CD4-positive, alpha-beta T cell (primary cell): ENCODE results near the gene MAP7D1. TPM values are rescaled to one million over a fixed set of nuclear protein-coding genes. Genes with fewer than 3 reads are reported as not detected.

Experiments
- ATAC-seq: fragments of 200-7000 bp; cut with Tn5 transposase; one replicate; pipeline ENCODE4 v1.10.0; 2022; ENCODE audit warnings: mild to moderate bottlenecking; ENCODE audit not compliant: poor library complexity
- CTCF ChIA-PET: fragments of 350-600 bp; sonication (Branson Sonifier 250); formaldehyde crosslinking; loops from one replicate; lab custom pipeline; 2021; ENCODE audit warnings: antibody characterized with exemption, inconsistent platforms; lab: Charles Lee
- POLR2A ChIA-PET: fragments of 350-600 bp; sonication (Branson Sonifier 250); formaldehyde crosslinking; loops from one replicate; lab custom pipeline; 2021; ENCODE audit warnings: antibody characterized with exemption, inconsistent platforms; lab: Charles Lee
- DNase-seq, 14 experiments: peaks; one replicate each; pipeline ENCODE4 v3.0.0-alpha.2; 2013 to 2020; ENCODE audit warnings: mixed read lengths in 2 of 14
- H3K27ac ChIP-seq, 2 donors: one replicate each; pipeline versions ENCODE4 v1.5.1 to v1.7.0; 2013; ENCODE audit warnings: low read length in 2 of 2, low read depth in 1 of 2, mild to moderate bottlenecking in 1 of 2
- H3K27me3 ChIP-seq, 2 experiments: 1 replicate in 1 of 2; 2 replicates in 1 of 2; pipeline versions ENCODE4 v1.6.1 to v1.7.0; 2013; ENCODE audit warnings: low read length in 2 of 2, control low read depth in 1 of 2, mild to moderate bottlenecking in 1 of 2, moderate library complexity in 1 of 2; ENCODE audit not compliant: insufficient read depth in 2 of 2, control insufficient read depth in 1 of 2
- H3K36me3 ChIP-seq: one replicate; pipeline ENCODE4 v1.6.1; 2013; ENCODE audit warnings: low read length, control low read depth; ENCODE audit not compliant: insufficient read depth
- H3K4me1 ChIP-seq: one replicate; pipeline ENCODE4 v1.6.1; 2013; ENCODE audit warnings: low read length, control low read depth; ENCODE audit not compliant: insufficient read depth
- H3K4me3 ChIP-seq: one replicate; pipeline ENCODE4 v1.5.1; 2013; ENCODE audit warnings: mild to moderate bottlenecking, low read length, moderate library complexity
- H3K9me3 ChIP-seq, 2 experiments: 1 replicate in 1 of 2; 2 replicates in 1 of 2; pipeline versions ENCODE4 v1.6.1 to v1.7.0; 2013; ENCODE audit warnings: low read length in 2 of 2, mild to moderate bottlenecking in 2 of 2, control low read depth in 1 of 2, moderate library complexity in 1 of 2; ENCODE audit not compliant: control insufficient read depth in 1 of 2, insufficient read depth in 1 of 2
- H3K27ac Mint-ChIP-seq: one replicate; pipeline ENCODE4 v1.8.0; 2020; ENCODE audit warnings: mixed read lengths
- H3K27me3 Mint-ChIP-seq: one replicate; pipeline ENCODE4 v1.8.0; 2021; ENCODE audit warnings: mixed read lengths
- H3K36me3 Mint-ChIP-seq: one replicate; pipeline ENCODE4 v1.8.0; 2021; ENCODE audit warnings: low read depth, mixed read lengths
- H3K4me1 Mint-ChIP-seq: one replicate; pipeline ENCODE4 v1.8.0; 2021; ENCODE audit warnings: low read depth, mixed read lengths
- H3K4me3 Mint-ChIP-seq: one replicate; pipeline ENCODE4 v1.8.0; 2020; ENCODE audit warnings: mild to moderate bottlenecking, mixed read lengths
- H3K9me3 Mint-ChIP-seq: one replicate; pipeline ENCODE4 v1.8.0; 2020; ENCODE audit warnings: mixed read lengths
- CTCF ChIP-seq: fragments of 200-600 bp; IDR thresholded peaks from one replicate; pipeline ENCODE4 v1.8.0; 2022; ENCODE audit warnings: antibody characterized with exemption, mild to moderate bottlenecking
- intact Hi-C, 2 experiments: fragments of 100-400 bp; cut with DNase I in 1 of 2; cut with micrococcal nuclease in 1 of 2; formaldehyde crosslinking; loops; one replicate each; pipeline versions ENCODE4 v1.15.1 to v1.9.0; 2023 to 2025; cut with DNase I, micrococcal nuclease
- total RNA-seq, 174 experiments: library from RNA in 2 of 174; stranded (reverse) in 2 of 174; gene quantifications; one replicate each; pipeline ENCODE4 v1.2.3 and lab custom pipeline; 2021 to 2026

MAP7D1 gene
- total RNA-seq, 2 experiments from 2014 or later: 156 to 163 TPM

- H3K4me1 ChIP-seq: peaks cover 65% of the 10 kb centered on the region
- ChIA-PET CTCF (interaction anchor here (0.6 to 4.0 kb wide), 36 partner anchors 8 to 270 kb away, joined by 3 to 114 read pairs (median 6); partner anchors contain the start of genes ADPRS, AGO1, AGO3 and SH3D21), POLR2A (interaction anchor here (0.5 to 5.1 kb wide), 24 partner anchors 9 to 1325 kb away, joined by 3 to 194 read pairs (median 4); partner anchors contain the start of genes AGO3, SH3D21, STK40 and THRAP3)
- Mint-ChIP-seq H3K27ac (peak within 1 kb of the TSS; percentile 95), H3K36me3 (peaks cover 8% of the 10 kb centered on the region), H3K4me1 (peaks cover 73% of the 10 kb centered on the region), H3K9me3 (no peaks in the 10 kb centered on the region), H3K4me3 (peak within 1 kb of the TSS; percentile 98), H3K27me3 (no peaks in the 10 kb centered on the region)
- ATAC-seq (peak; percentile 88), DNase-seq (peak; percentile 98 to 100 (median 99))
- intact Hi-C loops: loop anchor here (1.0 to 5.0 kb wide), 10 partner anchors 13 to 271 kb away; partner anchors contain the start of genes THRAP3 (in 2 of the 2), ADPRS (in 1 of the 2), AGO3 (in 1 of the 2) and STK40 (in 1 of the 2)
- H3K27me3 ChIP-seq: no peaks in the 10 kb centered on the region
- H3K27ac ChIP-seq: peak within 1 kb of the TSS; percentile 92 to 95
- H3K4me3 ChIP-seq: peak within 1 kb of the TSS; percentile 81
- peak; percentile 84 for TF ChIP-seq CTCF
- no peaks in the 10 kb centered on the region for H3K9me3 ChIP-seq
- no peaks in the 10 kb centered on the region for H3K36me3 ChIP-seq
Observed at GRCh38 chr1:36149237-36149972, 6.6 kb upstream of the MAP7D1 start, which contains the start of gene TRAPPC3. TRAPPC3 (minus strand) TSS chr1:36149486; CDS start chr1:36149378, 108 bp downstream.

GRCh38 chr1:36149973-36150295 lies 6.0 kb upstream of the MAP7D1 start:
- intact Hi-C loops: loop anchor here (1.0 to 5.0 kb wide), 11 partner anchors 12 to 271 kb away; partner anchors contain the start of genes THRAP3 (in 2 of the 2), ADPRS (in 1 of the 2), AGO3 (in 1 of the 2) and STK40 (in 1 of the 2)
- peak overlapping the region; percentile 92 to 95 for H3K27ac ChIP-seq
- Mint-ChIP-seq H3K27me3 (no peaks in the 10 kb centered on the region), H3K4me1 (peaks cover 74% of the 10 kb centered on the region), H3K27ac (peak overlapping the region; percentile 95), H3K4me3 (peak overlapping the region; percentile 98), H3K36me3 (peaks cover 8% of the 10 kb centered on the region), H3K9me3 (no peaks in the 10 kb centered on the region)
- DNase-seq (no peak), ATAC-seq (peak; percentile 2)
- no peak for TF ChIP-seq CTCF
- H3K4me1 ChIP-seq: peaks cover 71% of the 10 kb centered on the region
- CTCF ChIA-PET: interaction anchor here (0.6 to 4.0 kb wide), 36 partner anchors 8 to 269 kb away, joined by 3 to 114 read pairs (median 6); partner anchors contain the start of genes ADPRS, AGO1, AGO3 and SH3D21
- H3K36me3 ChIP-seq: no peaks in the 10 kb centered on the region
- no peaks in the 10 kb centered on the region for H3K27me3 ChIP-seq
- POLR2A ChIA-PET: interaction anchor here (0.7 to 5.1 kb wide), 16 partner anchors 10 to 237 kb away, joined by 3 to 194 read pairs (median 6); partner anchors contain the start of genes AGO3 and THRAP3
- peak overlapping the region; percentile 81 for H3K4me3 ChIP-seq
- no peaks in the 10 kb centered on the region for H3K9me3 ChIP-seq

GRCh38 chr1:36150296-36151133 lies 5.4 kb upstream of the MAP7D1 start:
- H3K27ac ChIP-seq: peak overlapping the region; percentile 92 to 95
- Mint-ChIP-seq H3K36me3 (peaks cover 8% of the 10 kb centered on the region), H3K27ac (peak overlapping the region; percentile 95), H3K27me3 (no peaks in the 10 kb centered on the region), H3K9me3 (no peaks in the 10 kb centered on the region), H3K4me3 (peak overlapping the region; percentile 98), H3K4me1 (peaks cover 79% of the 10 kb centered on the region)
- intact Hi-C loops: loop anchor here in 1 of 2 experiments (5.0 kb wide), 1 partner anchor 152 kb away; no protein-coding TSS in a partner anchor
- ChIA-PET CTCF (interaction anchor here (0.6 to 4.0 kb wide), 35 partner anchors 7 to 267 kb away, joined by 3 to 114 read pairs (median 6); partner anchors contain the start of genes ADPRS, AGO1, AGO3 and SH3D21), POLR2A (interaction anchor here (0.6 to 5.1 kb wide), 16 partner anchors 11 to 246 kb away, joined by 3 to 194 read pairs (median 6); partner anchors contain the start of genes AGO3 and THRAP3)
- H3K27me3 ChIP-seq: no peaks in the 10 kb centered on the region
- H3K36me3 ChIP-seq: no peaks in the 10 kb centered on the region
- no peak for TF ChIP-seq CTCF
- no peaks in the 10 kb centered on the region for H3K9me3 ChIP-seq
- peak; percentile 17 for ATAC-seq
- H3K4me3 ChIP-seq: peak overlapping the region; percentile 30
- DNase-seq: peak; percentile 37 to 88 (median 68)
- H3K4me1 ChIP-seq: peaks cover 76% of the 10 kb centered on the region
